Thymus (tissue), 11 donors: Measurements from ENCODE around the gene APC2. TPM values are rescaled to one million over a fixed set of nuclear protein-coding genes. Genes with fewer than 3 reads are reported as not detected.
"Not testable (repeated sequence)": the region's sequence is repeated elsewhere in the genome, so short reads cannot be mapped to it uniquely, and the experiment has no call there.

Experiments
- DNase-seq, 9 donors: peaks; one replicate each; pipeline ENCODE4 v3.0.0-alpha.2; 2013; ENCODE audit warnings: low spot score in 9 of 9, low read depth in 6 of 9, missing footprints in 1 of 9
- H3K27ac ChIP-seq, 2 donors: one replicate each; pipeline ENCODE4 v1.5.1; 2013; ENCODE audit warnings: control low read depth in 1 of 2, low read depth in 1 of 2, low read length in 1 of 2, mild to moderate bottlenecking in 1 of 2, moderate library complexity in 1 of 2
- H3K27me3 ChIP-seq, 2 donors: one replicate each; pipeline ENCODE4 v1.5.1; 2013; ENCODE audit warnings: low read length in 1 of 2; ENCODE audit not compliant: control insufficient read depth in 2 of 2, insufficient read depth in 1 of 2
- H3K36me3 ChIP-seq, 2 donors: one replicate each; pipeline ENCODE4 v1.5.1; 2013; ENCODE audit warnings: low read length in 1 of 2, mild to moderate bottlenecking in 1 of 2, moderate library complexity in 1 of 2; ENCODE audit not compliant: control insufficient read depth in 2 of 2, insufficient read depth in 2 of 2
- H3K4me1 ChIP-seq, 2 donors: one replicate each; pipeline ENCODE4 v1.5.1; 2013; ENCODE audit warnings: low read length in 2 of 2; ENCODE audit not compliant: control insufficient read depth in 2 of 2, insufficient read depth in 2 of 2
- H3K4me3 ChIP-seq, 2 donors: one replicate each; pipeline ENCODE4 v1.5.1; 2013; ENCODE audit warnings: low read length in 2 of 2, control low read depth in 1 of 2, mild to moderate bottlenecking in 1 of 2
- H3K9me3 ChIP-seq, 2 donors: one replicate each; pipeline ENCODE4 v1.5.1; 2013; ENCODE audit warnings: low read length in 1 of 2, mild to moderate bottlenecking in 1 of 2; ENCODE audit not compliant: control insufficient read depth in 2 of 2, insufficient read depth in 1 of 2
- WGBS: extraction: QIAGEN DNeasy Blood & Tissue Kit; methylation state at CpG from one replicate; pipeline ENCODE4 v1.1.7; 2013; 5-methylcytosine and 5-hydroxymethylcytosine counted together
- polyA plus RNA-seq: library from polyadenylated mRNA; stranded (reverse); fragments of 200-250 nt; gene quantifications from one replicate; pipeline ENCODE4 v1.2.3, GENCODE V29; 2013
- total RNA-seq: library from RNA; stranded (reverse); fragments of 120-200 nt; gene quantifications from one replicate; pipeline ENCODE4 v1.2.4, GENCODE V29; 2013
- donor health status: healthy.

The APC2 gene
- total and polyA plus RNA-seq, 2 donors, result 0.05 to 0.11 TPM

GRCh38 chr19:1471515-1472160 is 21.7 kb downstream of the APC2 start:
- no peak for DNase-seq
- H3K36me3 ChIP-seq, result peaks cover 10 to 22% of the 10 kb centered on the region in 2 donors
- H3K27ac ChIP-seq, result no peak overlapping the region
- H3K4me3 ChIP-seq, result no peak overlapping the region
- WGBS, result 27% methylated on average over 24 of the region's 24 CpGs
- H3K27me3 ChIP-seq, result peaks cover 68 to 70% of the 10 kb centered on the region in 2 donors
- H3K4me1 ChIP-seq, result peaks cover 18 to 20% of the 10 kb centered on the region in 2 donors
- H3K9me3 ChIP-seq, result peaks cover 0 to 9% of the 10 kb centered on the region in 2 donors

- Histone ChIP-seq H3K27ac (no peak overlapping the region), H3K36me3 (peaks cover 14 to 24% of the 10 kb centered on the region in 2 donors), H3K27me3 (peaks cover 60 to 62% of the 10 kb centered on the region in 2 donors), H3K9me3 (peaks cover 0 to 9% of the 10 kb centered on the region in 2 donors), H3K4me1 (peaks cover 18 to 20% of the 10 kb centered on the region in 2 donors), H3K4me3 (no peak overlapping the region)
- DNase-seq, result no peak
- WGBS, result 70% methylated on average over 44 of the region's 44 CpGs
Observed at GRCh38 chr19:1472231-1473084, 22.5 kb downstream of the APC2 start.

GRCh38 chr19:1473085-1473851 is 23.3 kb downstream of the APC2 start:
- peaks cover 23 to 25% of the 10 kb centered on the region in 2 donors for H3K4me1 ChIP-seq
- H3K4me3 ChIP-seq, result no peak overlapping the region
- peaks cover 16 to 24% of the 10 kb centered on the region in 2 donors for H3K36me3 ChIP-seq
- DNase-seq, result no peak
- peaks cover 52 to 54% of the 10 kb centered on the region in 2 donors for H3K27me3 ChIP-seq
- 90% methylated on average over 20 of the region's 20 CpGs for WGBS
- peaks cover 0 to 9% of the 10 kb centered on the region in 2 donors for H3K9me3 ChIP-seq
- H3K27ac ChIP-seq, result no peak overlapping the region

- H3K36me3 ChIP-seq, result peaks cover 16 to 24% of the 10 kb centered on the region in 2 donors
- peaks cover 42 to 45% of the 10 kb centered on the region in 2 donors for H3K27me3 ChIP-seq
- peaks cover 24 to 30% of the 10 kb centered on the region in 2 donors for H3K4me1 ChIP-seq
- H3K4me3 ChIP-seq, result no peak overlapping the region
- DNase-seq, result no peak
- 94% methylated on average over 31 of the region's 31 CpGs for WGBS
- no peak overlapping the region for H3K27ac ChIP-seq
- peaks cover 0 to 9% of the 10 kb centered on the region in 2 donors for H3K9me3 ChIP-seq
Observed at GRCh38 chr19:1474011-1474764, 24.3 kb downstream of the APC2 start.

GRCh38 chr19:1474765-1475351 is 24.9 kb downstream of the APC2 start:
- WGBS, result 97% methylated on average over 26 of the region's 26 CpGs
- DNase-seq, result no peak
- Histone ChIP-seq H3K4me3 (no peak overlapping the region), H3K4me1 (peaks cover 17 to 33% of the 10 kb centered on the region in 2 donors), H3K27ac (no peak overlapping the region), H3K9me3 (peaks cover 0 to 9% of the 10 kb centered on the region in 2 donors), H3K27me3 (peaks cover 36 to 41% of the 10 kb centered on the region in 2 donors), H3K36me3 (peaks cover 16 to 24% of the 10 kb centered on the region in 2 donors)

GRCh38 chr19:1475751-1476437 is 26.0 kb downstream of the APC2 start:
- DNase-seq, result no peak
- Histone ChIP-seq H3K4me3 (no peak overlapping the region), H3K9me3 (peaks cover 0 to 5% of the 10 kb centered on the region in 2 donors), H3K27ac (no peak overlapping the region), H3K27me3 (peaks cover 25 to 30% of the 10 kb centered on the region in 2 donors), H3K4me1 (peaks cover 11 to 24% of the 10 kb centered on the region in 2 donors), H3K36me3 (peaks cover 16 to 24% of the 10 kb centered on the region in 2 donors)
- 98% methylated on average over 31 of the region's 31 CpGs for WGBS

- not testable (repeated sequence) for H3K9me3 ChIP-seq, DNase-seq, H3K27ac ChIP-seq, H3K4me3 ChIP-seq
- peaks cover 16 to 24% of the 10 kb centered on the region in 2 donors for H3K36me3 ChIP-seq
- H3K27me3 ChIP-seq, result peaks cover 14 to 19% of the 10 kb centered on the region in 2 donors
- H3K4me1 ChIP-seq, result peaks cover 8 to 16% of the 10 kb centered on the region in 2 donors
- 97% methylated on average over 9 of the region's 9 CpGs for WGBS
Observed at GRCh38 chr19:1477056-1477455, 27.1 kb downstream of the APC2 start.
